B cell (primary cell): ENCODE results near the gene TRABD2B.

ENCODE experiments used
- EZH2 ChIP-seq: IDR thresholded peaks from 2 replicates; pipeline ENCODE4 v1.6.1; 2012; ENCODE audit warnings: borderline replicate concordance, low read depth, mild to moderate bottlenecking, moderate library complexity, low read length; ENCODE audit not compliant: insufficient read depth, poor library complexity, severe bottlenecking
- TF ChIP-seq, protein P1 (sequence below): fragments of 200-600 bp; IDR thresholded peaks from one replicate; pipeline ENCODE4 v1.8.0; 2022; ENCODE audit warnings: antibody characterized with exemption, mild to moderate bottlenecking

DNA sequence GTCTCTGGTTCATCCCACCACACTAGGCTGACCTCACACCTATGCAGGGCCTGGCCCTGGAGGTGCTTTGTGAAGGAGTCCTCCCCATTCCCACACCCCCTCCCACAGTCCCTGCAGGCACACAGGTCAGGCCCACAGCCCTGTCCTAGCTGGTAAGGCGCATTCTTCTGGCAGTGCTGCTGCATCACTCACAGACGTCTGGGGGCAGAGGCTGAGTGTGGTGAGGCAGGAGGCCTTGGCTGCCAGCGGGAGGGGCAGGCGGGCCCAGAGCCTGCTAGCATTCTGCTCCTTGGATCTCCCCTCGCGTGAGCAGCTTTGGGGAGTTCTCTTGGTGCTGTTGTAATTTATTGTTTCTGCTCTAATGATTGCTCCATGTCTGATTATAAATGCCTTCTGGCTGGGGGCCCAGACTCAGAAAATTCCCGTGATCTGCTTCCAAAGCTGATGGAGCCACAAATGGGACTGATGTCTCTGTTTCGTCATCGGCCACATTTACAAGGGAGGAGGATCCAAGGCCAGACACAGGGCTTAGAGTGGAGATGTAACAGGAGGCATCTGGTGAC is 62.9 kb downstream of the TRABD2B start:
- TF ChIP-seq, protein P1, sequence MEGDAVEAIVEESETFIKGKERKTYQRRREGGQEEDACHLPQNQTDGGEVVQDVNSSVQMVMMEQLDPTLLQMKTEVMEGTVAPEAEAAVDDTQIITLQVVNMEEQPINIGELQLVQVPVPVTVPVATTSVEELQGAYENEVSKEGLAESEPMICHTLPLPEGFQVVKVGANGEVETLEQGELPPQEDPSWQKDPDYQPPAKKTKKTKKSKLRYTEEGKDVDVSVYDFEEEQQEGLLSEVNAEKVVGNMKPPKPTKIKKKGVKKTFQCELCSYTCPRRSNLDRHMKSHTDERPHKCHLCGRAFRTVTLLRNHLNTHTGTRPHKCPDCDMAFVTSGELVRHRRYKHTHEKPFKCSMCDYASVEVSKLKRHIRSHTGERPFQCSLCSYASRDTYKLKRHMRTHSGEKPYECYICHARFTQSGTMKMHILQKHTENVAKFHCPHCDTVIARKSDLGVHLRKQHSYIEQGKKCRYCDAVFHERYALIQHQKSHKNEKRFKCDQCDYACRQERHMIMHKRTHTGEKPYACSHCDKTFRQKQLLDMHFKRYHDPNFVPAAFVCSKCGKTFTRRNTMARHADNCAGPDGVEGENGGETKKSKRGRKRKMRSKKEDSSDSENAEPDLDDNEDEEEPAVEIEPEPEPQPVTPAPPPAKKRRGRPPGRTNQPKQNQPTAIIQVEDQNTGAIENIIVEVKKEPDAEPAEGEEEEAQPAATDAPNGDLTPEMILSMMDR: no peak
- TF ChIP-seq EZH2: no peak
